Right lobe of liver (tissue), 6 donors: Measurements from ENCODE around the gene UGCG. TPM values are rescaled to one million over a fixed set of nuclear protein-coding genes. Genes with fewer than 3 reads are reported as not detected.

ENCODE experiments used
- ATAC-seq, 4 donors: fragments of 200-7000 bp; cut with Tn5 transposase; one replicate each; pipeline ENCODE4 v1.9.1; 2020; ENCODE audit warnings: mild to moderate bottlenecking in 4 of 4, moderate library complexity in 4 of 4
- DNase-seq, 3 donors: peaks; one replicate each; pipeline ENCODE4 v3.0.0-alpha.2; 2020
- H3K27ac ChIP-seq, 3 donors: fragments of 200-600 bp; one replicate each; pipeline ENCODE4 v1.8.0; 2022
- H3K27me3 ChIP-seq, 2 donors: fragments of 200-600 bp; one replicate each; pipeline ENCODE4 v1.8.0; 2022
- H3K36me3 ChIP-seq, 4 donors: fragments of 200-600 bp; sonication (generic) in 1 of 4; one replicate each; pipeline versions ENCODE4 v1.5.1 to v1.8.0; 2017 to 2022; ENCODE audit warnings: control low read depth in 1 of 4
- H3K4me1 ChIP-seq, 4 donors: fragments of 200-600 bp; sonication (generic) in 1 of 4; one replicate each; pipeline versions ENCODE4 v1.5.1 to v1.8.0; 2017 to 2022; ENCODE audit warnings: control low read depth in 1 of 4
- H3K4me3 ChIP-seq, 3 donors: fragments of 200-600 bp; one replicate each; pipeline ENCODE4 v1.8.0; 2022
- H3K9me3 ChIP-seq, 4 donors: fragments of 200-600 bp; sonication (generic) in 1 of 4; one replicate each; pipeline versions ENCODE4 v1.5.1 to v1.8.0; 2017 to 2022; ENCODE audit warnings: control low read depth in 1 of 4
- POLR2A ChIP-seq: fragments of 450-650 bp; IDR thresholded peaks from one replicate; pipeline ENCODE4 v1.6.1; 2017; ENCODE audit warnings: antibody characterized with exemption, mild to moderate bottlenecking
- WGBS: methylation state at CpG from one replicate; pipeline ENCODE4 v1.1.6; 2018; ENCODE audit warnings: low coverage, low lambda C conversion rate; ENCODE audit not compliant: insufficient coverage; ENCODE audit errors: missing lambda C conversion rate; 5-methylcytosine and 5-hydroxymethylcytosine counted together
- intact Hi-C, 2 donors: fragments of 100-400 bp; cut with DNase I; formaldehyde crosslinking; loops; one replicate each; pipeline versions ENCODE4 v1.11.2 to v1.14.1; 2022
- total RNA-seq, 6 experiments: library from RNA; depleted of rRNA in 2 of 6; stranded (reverse); fragments of >200 nt in 2 of 6; fragmentation: NEBNext Ultra II Directional in 3 of 6; extraction: Animal tissue kit (Norgen Biotek cat#: 25700) in 3 of 6; gene quantifications; one replicate each; pipeline versions ENCODE4 v1.1.0 to v1.2.4, GENCODE V29; 2016 to 2023
- TF ChIP-seq, protein P1 (sequence below), 4 donors: fragments of 200-600 bp in 3 of 4; fragments of 450-650 bp in 1 of 4; IDR thresholded peaks; one replicate each; pipeline versions ENCODE4 v1.5.1 to v1.8.0; 2016 to 2022; ENCODE audit warnings: antibody characterized with exemption in 4 of 4, mild to moderate bottlenecking in 2 of 4
- donor health status: DM: no; HTN: yes; CAD: no.
- donor health status: DM: no; HTN: no; CAD: no.
- donor health status: DM: no; HTN: no; CAD: no.
- donor health status: DM: no; HTN: yes; CAD: no.
- donor health status: DM: no; HTN: yes; CAD: no.

The UGCG gene
- total RNA-seq, 6 experiments from 2014 or later: 7.9 to 37.2 (median 17.1) TPM

DNA sequence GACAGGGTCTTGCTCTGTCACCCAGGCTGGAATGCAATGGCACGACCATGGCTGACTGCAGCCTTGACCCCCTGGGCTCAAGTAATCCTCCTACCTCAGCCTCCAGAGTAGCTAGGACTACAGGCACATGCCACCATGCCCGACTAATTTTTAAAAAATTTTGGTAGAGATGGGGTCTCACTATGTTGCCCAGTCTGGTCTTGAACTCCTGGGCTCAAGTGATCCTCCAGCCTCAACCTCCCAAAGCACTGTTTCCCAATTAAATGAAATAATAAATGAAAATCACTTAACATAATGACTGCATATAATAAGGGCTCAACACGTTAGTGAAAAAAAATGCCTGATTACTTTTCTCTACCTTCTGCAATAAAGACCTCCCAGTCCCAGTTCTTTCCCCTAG lies 71.0 kb downstream of the UGCG start:
- Histone ChIP-seq H3K36me3 (no peaks in the 10 kb centered on the region), H3K4me3 (no peak overlapping the region), H3K27me3 (no peaks in the 10 kb centered on the region), H3K27ac (no peak overlapping the region), H3K9me3 (no peaks in the 10 kb centered on the region), H3K4me1 (no peaks in the 10 kb centered on the region)
- no peak for DNase-seq
- ATAC-seq: no peak
- intact Hi-C loops: no loop called here
- no peak for TF ChIP-seq POLR2A
- TF ChIP-seq, protein P1, sequence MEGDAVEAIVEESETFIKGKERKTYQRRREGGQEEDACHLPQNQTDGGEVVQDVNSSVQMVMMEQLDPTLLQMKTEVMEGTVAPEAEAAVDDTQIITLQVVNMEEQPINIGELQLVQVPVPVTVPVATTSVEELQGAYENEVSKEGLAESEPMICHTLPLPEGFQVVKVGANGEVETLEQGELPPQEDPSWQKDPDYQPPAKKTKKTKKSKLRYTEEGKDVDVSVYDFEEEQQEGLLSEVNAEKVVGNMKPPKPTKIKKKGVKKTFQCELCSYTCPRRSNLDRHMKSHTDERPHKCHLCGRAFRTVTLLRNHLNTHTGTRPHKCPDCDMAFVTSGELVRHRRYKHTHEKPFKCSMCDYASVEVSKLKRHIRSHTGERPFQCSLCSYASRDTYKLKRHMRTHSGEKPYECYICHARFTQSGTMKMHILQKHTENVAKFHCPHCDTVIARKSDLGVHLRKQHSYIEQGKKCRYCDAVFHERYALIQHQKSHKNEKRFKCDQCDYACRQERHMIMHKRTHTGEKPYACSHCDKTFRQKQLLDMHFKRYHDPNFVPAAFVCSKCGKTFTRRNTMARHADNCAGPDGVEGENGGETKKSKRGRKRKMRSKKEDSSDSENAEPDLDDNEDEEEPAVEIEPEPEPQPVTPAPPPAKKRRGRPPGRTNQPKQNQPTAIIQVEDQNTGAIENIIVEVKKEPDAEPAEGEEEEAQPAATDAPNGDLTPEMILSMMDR (IDR thresholded peaks at IDR 0.05): no peak
- 84% methylated on average over 3 of the region's 3 CpGs for WGBS

DNA sequence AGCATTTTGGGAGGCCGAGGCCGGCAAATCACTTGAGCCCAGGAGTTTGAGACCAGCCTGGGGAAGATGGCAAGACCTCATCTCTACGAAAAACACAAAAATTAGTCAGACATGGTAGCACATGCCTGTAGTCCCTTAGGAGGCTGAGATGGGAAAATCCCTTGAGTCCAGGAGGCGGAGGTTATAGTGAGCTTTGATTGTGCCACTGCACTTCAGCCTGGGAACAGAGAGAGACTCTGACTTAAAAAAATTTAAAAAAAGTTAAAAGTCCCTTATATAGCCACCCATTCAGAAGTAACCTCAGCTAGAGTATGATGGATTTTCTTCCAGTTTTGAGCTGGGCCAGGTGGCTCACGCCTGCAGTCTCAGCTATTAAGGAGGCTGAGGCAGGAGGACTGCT lies 72.4 kb downstream of the UGCG start:
- Histone ChIP-seq H3K4me1 (no peaks in the 10 kb centered on the region), H3K27ac (no peak overlapping the region), H3K9me3 (no peaks in the 10 kb centered on the region), H3K36me3 (no peaks in the 10 kb centered on the region), H3K4me3 (no peak overlapping the region), H3K27me3 (no peaks in the 10 kb centered on the region)
- DNase-seq: no peak
- peak in 1 of 4 donors; percentile 21 for ATAC-seq
- TF ChIP-seq POLR2A: no peak
- TF ChIP-seq, protein P1 (IDR thresholded peaks at IDR 0.05): no peak
- intact Hi-C loops: no loop called here
- 94% methylated on average over 4 of the region's 5 CpGs for WGBS

DNA sequence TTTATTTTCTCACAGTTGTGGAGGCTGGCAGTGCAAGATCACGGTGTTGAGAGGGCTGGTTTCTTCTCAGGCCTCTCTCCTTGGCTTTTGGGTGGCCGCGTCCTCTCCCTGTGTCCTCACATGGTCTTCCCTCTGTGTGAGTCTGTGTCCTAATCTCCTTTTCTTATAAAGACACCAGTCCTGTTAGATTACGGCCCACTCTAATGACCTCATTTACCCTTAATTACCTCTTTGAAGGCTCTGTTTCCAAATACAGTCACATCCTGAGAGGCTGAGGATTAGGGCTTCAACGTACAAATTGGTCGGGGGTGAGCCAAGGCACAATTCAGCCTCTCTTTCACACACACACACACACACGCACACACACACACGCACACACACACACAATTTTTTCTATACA lies 73.0 kb downstream of the UGCG start:
- Histone ChIP-seq H3K27me3 (no peaks in the 10 kb centered on the region), H3K27ac (no peak overlapping the region), H3K36me3 (no peaks in the 10 kb centered on the region), H3K9me3 (no peaks in the 10 kb centered on the region), H3K4me1 (no peaks in the 10 kb centered on the region), H3K4me3 (no peak overlapping the region)
- no peak for DNase-seq
- 64% methylated on average over 6 of the region's 8 CpGs for WGBS
- no peak for TF ChIP-seq POLR2A
- TF ChIP-seq, protein P1 (IDR thresholded peaks at IDR 0.05): no peak
- intact Hi-C loops: no loop called here
- no peak for ATAC-seq

DNA sequence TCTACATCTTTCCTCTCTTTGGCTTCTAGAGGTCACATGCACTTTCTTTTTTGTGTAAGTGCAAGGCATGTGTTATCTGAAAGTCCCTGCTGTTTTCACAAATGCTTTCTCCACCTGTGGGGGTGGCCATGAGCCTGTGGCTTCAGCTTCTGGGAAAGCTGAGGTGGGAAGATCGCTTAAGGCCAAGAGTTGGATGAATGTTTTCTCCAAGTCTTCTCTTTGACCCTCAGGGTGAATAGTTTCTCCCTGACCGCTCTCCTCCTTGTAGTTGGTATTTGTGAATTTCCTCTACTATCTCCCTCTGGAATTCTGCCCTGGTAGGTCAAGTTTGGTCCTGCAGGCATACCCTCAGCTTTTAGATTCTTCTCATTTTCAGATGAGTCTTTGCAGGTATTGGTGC lies 74.2 kb downstream of the UGCG start:
- Histone ChIP-seq H3K4me1 (no peaks in the 10 kb centered on the region), H3K27me3 (no peaks in the 10 kb centered on the region), H3K9me3 (no peaks in the 10 kb centered on the region), H3K4me3 (no peak overlapping the region), H3K27ac (no peak overlapping the region), H3K36me3 (no peaks in the 10 kb centered on the region)
- ATAC-seq: no peak
- DNase-seq: no peak
- intact Hi-C loops: no loop called here
- no peak for TF ChIP-seq POLR2A
- TF ChIP-seq, protein P1 (IDR thresholded peaks at IDR 0.05): no peak
- 94% methylated on average over 2 of the region's 2 CpGs for WGBS

DNA sequence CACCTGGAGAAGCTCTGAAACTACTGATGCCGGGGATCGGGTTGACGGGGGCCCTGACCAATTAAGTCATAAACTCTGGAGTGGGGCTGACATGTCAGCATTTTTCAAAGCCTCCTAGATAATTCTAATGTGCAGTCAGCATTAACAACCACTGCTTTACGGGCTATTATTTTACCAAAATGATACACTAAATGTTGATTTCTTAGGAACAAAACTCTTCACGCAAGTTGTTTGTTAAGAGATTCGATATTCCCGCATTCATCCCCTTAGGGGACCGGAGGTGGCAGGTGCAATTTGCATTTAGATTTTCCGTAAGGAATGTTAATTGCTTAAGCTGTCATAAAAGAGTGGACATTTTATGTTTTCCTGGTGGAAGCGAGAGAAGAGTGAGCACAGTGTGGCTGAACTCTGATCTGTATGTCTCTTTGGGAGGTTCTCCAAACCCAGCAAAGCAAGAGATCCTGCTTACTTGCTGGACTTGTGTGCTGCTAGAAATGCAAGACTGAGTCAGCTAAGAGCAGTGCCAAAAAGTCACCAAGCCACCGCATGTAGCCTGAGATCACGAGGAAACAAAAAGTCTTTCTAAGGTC lies 77.6 kb downstream of the UGCG start:
- no peaks in the 10 kb centered on the region for H3K36me3 ChIP-seq
- H3K9me3 ChIP-seq: no peaks in the 10 kb centered on the region
- 61% methylated on average over 12 of the region's 12 CpGs for WGBS
- TF ChIP-seq POLR2A: no peak
- TF ChIP-seq, protein P1 (IDR thresholded peaks at IDR 0.05): no peak
- peak in 1 of 3 donors; percentile 44 for DNase-seq
- H3K4me1 ChIP-seq: no peaks in the 10 kb centered on the region
- H3K4me3 ChIP-seq: no peak overlapping the region
- intact Hi-C loops: no loop called here
- H3K27ac ChIP-seq: no peak overlapping the region
- no peaks in the 10 kb centered on the region for H3K27me3 ChIP-seq
- ATAC-seq: peak; percentile 58 to 80 (median 68)
